ENCODE data around the gene IFI27. TPM values are rescaled to one million over a fixed set of nuclear protein-coding genes. Genes with fewer than 3 reads are reported as not detected.

Gene IFI27
- total RNA-seq, 2 donors from 2014 or later: 5.1 to 7.7 TPM

DNA sequence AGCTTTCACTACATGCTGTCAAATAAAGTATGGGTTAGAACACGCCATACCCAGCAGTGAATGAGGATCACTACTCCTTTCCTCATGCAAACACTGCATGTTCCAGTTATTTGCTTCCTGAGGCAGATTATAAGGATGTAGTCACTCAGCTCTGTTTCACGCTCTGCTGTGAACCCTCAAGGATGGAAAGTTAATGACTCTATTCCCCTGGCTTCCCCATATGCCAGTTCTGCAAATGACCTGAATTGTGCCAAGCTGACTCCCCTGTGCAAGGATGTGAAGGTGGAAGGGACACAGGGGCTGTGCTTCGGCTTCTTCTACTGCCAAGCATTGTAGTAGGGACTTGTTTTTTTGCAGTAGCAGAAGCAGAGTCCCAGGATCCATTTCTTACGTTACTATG is 22.6 kb upstream of the IFI27 start:
- no peak for ATAC-seq (replicated peaks in 1 of 2)
- no peak overlapping the region for H3K4me3 Mint-ChIP-seq
- H3K27me3 Mint-ChIP-seq (ENCODE audit: low read depth): no peaks in the 10 kb centered on the region
- no peak overlapping the region for H3K27ac Mint-ChIP-seq
- peaks cover 6% of the 10 kb centered on the region for H3K4me1 Mint-ChIP-seq (ENCODE audit: low read depth)
- peaks cover 3 to 4% of the 10 kb centered on the region in 2 donors for H3K36me3 Mint-ChIP-seq (ENCODE audit: insufficient read depth in 2 of 2)
- H3K9me3 Mint-ChIP-seq: peaks cover 0 to 1% of the 10 kb centered on the region in 2 donors
- DNase-seq: no peak

DNA sequence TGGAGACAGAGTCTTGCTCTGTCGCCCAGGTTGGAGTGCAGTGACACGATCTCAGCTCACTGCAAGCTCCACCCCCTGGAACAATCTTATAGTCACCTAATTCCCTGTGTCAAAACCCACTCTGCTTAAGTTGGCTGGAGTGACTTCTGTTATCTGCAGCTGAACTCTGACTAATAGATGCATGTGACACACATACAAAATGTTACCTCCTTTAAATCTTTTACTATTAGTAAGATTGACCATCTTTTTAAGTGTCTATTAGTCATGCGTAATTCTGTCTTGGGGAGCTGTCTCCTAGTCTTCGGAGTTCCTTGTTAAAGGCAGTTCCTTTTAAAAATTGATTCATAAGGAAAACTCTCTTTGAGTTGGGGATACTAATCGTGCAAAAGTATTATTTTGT is 22.0 kb upstream of the IFI27 start:
- peaks cover 0 to 1% of the 10 kb centered on the region in 2 donors for H3K9me3 Mint-ChIP-seq
- ATAC-seq (replicated peaks in 1 of 2) (no peak), DNase-seq (no peak)
- H3K36me3 Mint-ChIP-seq (ENCODE audit: insufficient read depth in 2 of 2): peaks cover 3 to 4% of the 10 kb centered on the region in 2 donors
- H3K4me3 Mint-ChIP-seq: no peak overlapping the region
- H3K27me3 Mint-ChIP-seq (ENCODE audit: low read depth): no peaks in the 10 kb centered on the region
- no peak overlapping the region for H3K27ac Mint-ChIP-seq
- H3K4me1 Mint-ChIP-seq (ENCODE audit: low read depth): no peaks in the 10 kb centered on the region

DNA sequence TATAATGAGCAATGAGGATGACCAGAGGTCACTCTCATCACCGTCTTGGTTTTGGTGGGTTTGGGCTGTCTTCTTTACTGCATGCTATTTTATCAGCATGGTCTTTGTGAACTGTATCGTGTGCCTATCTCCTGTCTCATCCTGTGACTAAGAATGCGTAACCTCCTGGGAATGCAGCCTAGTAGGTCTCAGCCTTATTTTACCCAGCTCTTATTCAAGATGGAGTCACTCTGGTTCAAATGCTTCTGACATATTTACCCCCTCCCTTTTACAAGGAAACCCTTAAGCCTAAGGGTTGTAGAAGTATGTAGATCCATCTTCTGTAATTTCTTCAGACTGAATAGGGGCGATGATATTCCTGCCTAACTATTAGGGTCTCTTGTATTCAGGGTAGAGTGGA is 21.1 kb upstream of the IFI27 start:
- Mint-ChIP-seq H3K36me3 (ENCODE audit: insufficient read depth in 2 of 2) (peaks cover 3 to 4% of the 10 kb centered on the region in 2 donors), H3K4me1 (ENCODE audit: low read depth) (no peaks in the 10 kb centered on the region), H3K4me3 (no peak overlapping the region), H3K27me3 (ENCODE audit: low read depth) (no peaks in the 10 kb centered on the region), H3K9me3 (peaks cover 0 to 1% of the 10 kb centered on the region in 2 donors), H3K27ac (no peak overlapping the region)
- ATAC-seq (replicated peaks in 1 of 2) (no peak), DNase-seq (no peak)

DNA sequence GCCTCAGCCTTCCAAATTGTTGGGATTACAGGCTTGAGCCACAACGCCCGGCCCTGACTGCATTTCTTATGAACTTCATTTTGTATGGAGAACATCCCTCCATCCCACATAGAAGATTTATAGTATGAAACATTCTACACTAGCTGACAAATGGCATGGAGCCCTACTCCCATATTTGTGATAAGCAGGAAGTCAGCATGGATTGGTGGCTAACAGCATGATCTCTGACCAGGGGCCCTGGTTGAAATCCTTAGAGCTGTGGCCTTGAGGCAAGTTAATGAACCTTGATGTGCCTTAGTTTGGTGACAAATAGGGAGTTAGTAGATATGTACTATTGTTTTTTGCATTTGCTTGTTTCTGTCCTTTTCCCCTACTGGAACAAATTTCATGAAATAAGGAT is 17.1 kb upstream of the IFI27 start:
- Mint-ChIP-seq H3K4me3 (no peak overlapping the region), H3K27me3 (ENCODE audit: low read depth) (no peaks in the 10 kb centered on the region), H3K27ac (no peak overlapping the region), H3K9me3 (no peaks in the 10 kb centered on the region), H3K4me1 (ENCODE audit: low read depth) (no peaks in the 10 kb centered on the region), H3K36me3 (ENCODE audit: insufficient read depth in 2 of 2) (no peaks in the 10 kb centered on the region)
- DNase-seq (no peak), ATAC-seq (replicated peaks in 1 of 2) (no peak)

DNA sequence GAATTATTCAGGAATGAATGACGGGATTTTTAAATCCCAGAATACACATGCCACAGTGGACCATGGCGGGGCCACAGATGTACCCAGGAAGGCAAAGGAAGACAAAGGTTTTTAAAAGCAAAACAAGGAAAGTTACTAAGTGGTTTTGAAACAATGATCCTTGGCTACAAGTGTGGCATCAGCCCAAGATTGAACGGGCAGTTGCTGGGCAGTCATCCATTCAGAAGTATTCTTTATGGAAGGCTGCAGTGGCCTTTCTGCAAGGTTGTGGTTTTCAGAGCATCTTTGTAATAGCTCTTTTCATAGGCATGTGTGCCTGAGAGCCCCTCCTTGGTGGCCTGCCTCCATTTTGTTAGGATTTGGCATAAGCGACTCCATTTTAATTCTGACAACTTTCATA is 13.4 kb upstream of the IFI27 start:
- no peaks in the 10 kb centered on the region for H3K27me3 Mint-ChIP-seq (ENCODE audit: low read depth)
- DNase-seq (no peak), ATAC-seq (replicated peaks in 1 of 2) (no peak)
- H3K9me3 Mint-ChIP-seq: no peaks in the 10 kb centered on the region
- no peaks in the 10 kb centered on the region for H3K4me1 Mint-ChIP-seq (ENCODE audit: low read depth)
- no peak overlapping the region for H3K27ac Mint-ChIP-seq
- H3K4me3 Mint-ChIP-seq: no peak overlapping the region
- H3K36me3 Mint-ChIP-seq (ENCODE audit: insufficient read depth in 2 of 2): peaks cover 2% of the 10 kb centered on the region in 2 donors

DNA sequence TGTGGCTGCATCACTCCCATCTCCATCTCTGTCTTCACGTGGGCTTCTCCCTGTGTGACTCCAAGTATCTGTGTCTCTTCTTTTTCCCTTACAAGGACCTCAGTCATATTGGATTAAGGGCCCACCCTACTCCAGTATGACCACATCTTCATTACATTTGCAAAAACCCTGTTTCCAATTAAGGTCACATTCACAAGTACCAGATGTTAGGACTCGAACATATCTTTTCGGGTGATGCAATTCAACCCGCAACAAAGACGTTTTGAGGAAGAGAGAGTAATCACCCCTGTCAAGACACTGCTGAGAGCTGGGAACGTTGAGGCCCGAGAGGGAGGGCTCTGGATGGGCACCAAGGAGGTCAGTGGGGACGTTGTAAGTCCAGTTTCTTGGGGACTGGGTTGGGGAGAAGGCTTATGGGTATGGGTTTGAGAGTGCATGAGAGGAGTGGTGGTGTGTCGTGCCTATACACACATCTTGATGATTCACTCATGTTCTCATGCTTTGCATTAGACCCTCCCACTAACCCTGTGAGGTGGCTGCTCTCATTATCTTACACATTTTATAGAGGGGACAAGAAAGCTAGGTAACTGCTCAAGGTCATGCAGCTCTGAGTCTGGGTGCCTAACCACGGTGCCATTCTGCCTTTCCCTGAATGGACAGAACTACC is 12.1 kb upstream of the IFI27 start:
- Mint-ChIP-seq H3K4me3 (no peak overlapping the region), H3K36me3 (ENCODE audit: insufficient read depth in 2 of 2) (peaks cover 2% of the 10 kb centered on the region in 2 donors), H3K27me3 (ENCODE audit: low read depth) (no peaks in the 10 kb centered on the region), H3K9me3 (no peaks in the 10 kb centered on the region), H3K27ac (peak overlapping the region; percentile 16), H3K4me1 (ENCODE audit: low read depth) (no peaks in the 10 kb centered on the region)
- no peak for DNase-seq
- no peak for ATAC-seq (replicated peaks in 1 of 2)

DNA sequence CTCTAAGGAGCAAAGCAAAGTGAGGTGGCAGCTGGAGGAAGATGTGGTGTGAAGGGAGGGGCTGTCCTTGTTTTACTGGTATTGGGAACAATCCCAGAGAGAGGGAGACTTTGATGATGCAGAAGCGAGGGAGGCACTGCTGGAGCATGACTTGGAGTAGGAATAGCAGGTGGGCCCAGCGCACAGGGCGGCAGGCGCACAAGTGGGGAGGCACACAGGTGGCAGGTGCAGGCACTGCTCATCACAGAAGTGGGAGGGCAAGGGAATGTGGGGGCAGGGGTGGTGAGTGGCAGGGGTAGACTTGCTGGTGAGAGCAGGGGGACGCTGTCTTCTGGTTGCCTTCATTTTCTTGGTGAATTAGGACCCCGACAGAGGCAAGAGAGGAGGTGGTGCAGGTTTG is 11.5 kb upstream of the IFI27 start:
- Mint-ChIP-seq H3K27ac (peak overlapping the region; percentile 16), H3K4me3 (no peak overlapping the region), H3K4me1 (ENCODE audit: low read depth) (no peaks in the 10 kb centered on the region), H3K36me3 (ENCODE audit: insufficient read depth in 2 of 2) (peaks cover 2% of the 10 kb centered on the region in 2 donors), H3K27me3 (ENCODE audit: low read depth) (no peaks in the 10 kb centered on the region), H3K9me3 (no peaks in the 10 kb centered on the region)
- DNase-seq (no peak), ATAC-seq (replicated peaks in 1 of 2) (no peak)

DNA sequence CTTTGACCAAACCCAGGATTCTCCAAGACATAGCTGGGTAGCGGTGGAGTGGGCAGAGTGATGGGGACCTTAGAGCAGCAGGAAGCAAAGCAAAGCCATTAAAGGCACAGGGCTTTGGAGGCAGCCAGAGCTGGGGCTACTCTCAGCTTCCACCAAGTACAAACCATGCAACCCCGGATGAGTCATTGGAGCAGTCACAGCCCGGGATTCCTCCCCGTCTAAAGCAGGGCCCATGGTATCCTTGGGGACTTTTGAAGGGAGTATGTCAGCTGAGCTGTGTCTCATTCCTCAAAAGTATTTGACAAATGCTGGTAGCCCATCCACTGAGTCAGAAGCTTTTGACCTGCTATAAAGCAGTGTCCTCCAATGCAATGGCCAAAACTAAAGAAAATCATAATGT is 9.7 kb upstream of the IFI27 start:
- ATAC-seq (replicated peaks in 1 of 2) (no peak), DNase-seq (no peak)
- Mint-ChIP-seq H3K27me3 (ENCODE audit: low read depth) (no peaks in the 10 kb centered on the region), H3K27ac (no peak overlapping the region), H3K9me3 (no peaks in the 10 kb centered on the region), H3K4me3 (no peak overlapping the region), H3K36me3 (ENCODE audit: insufficient read depth in 2 of 2) (peaks cover 2% of the 10 kb centered on the region in 2 donors), H3K4me1 (ENCODE audit: low read depth) (no peaks in the 10 kb centered on the region)

DNA sequence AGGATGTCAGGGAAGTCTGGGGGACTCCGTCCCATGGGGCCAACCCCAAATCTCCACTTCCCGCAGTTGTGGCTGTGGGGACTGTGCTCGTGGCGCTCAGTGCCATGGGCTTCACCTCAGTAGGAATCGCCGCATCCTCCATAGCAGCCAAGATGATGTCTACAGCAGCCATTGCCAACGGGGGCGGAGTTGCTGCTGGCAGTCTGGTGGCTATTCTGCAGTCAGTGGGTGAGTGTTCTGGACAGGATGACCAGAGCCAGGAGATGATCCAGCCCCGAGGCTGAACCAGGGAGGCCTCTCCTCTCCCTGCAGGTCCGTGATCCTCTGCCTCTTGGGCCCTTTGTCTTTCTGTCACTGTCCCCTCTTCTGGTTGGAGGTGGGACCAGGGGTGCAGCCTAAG is 8.8 kb upstream of the IFI27 start:
- no peak for DNase-seq
- no peak overlapping the region for H3K27ac Mint-ChIP-seq
- H3K9me3 Mint-ChIP-seq: no peaks in the 10 kb centered on the region
- ATAC-seq (replicated peaks in 1 of 2): no peak
- H3K27me3 Mint-ChIP-seq (ENCODE audit: low read depth): no peaks in the 10 kb centered on the region
- H3K4me1 Mint-ChIP-seq (ENCODE audit: low read depth): no peaks in the 10 kb centered on the region
- H3K4me3 Mint-ChIP-seq: no peak overlapping the region
- H3K36me3 Mint-ChIP-seq (ENCODE audit: insufficient read depth in 2 of 2): peaks cover 2% of the 10 kb centered on the region in 2 donors

DNA sequence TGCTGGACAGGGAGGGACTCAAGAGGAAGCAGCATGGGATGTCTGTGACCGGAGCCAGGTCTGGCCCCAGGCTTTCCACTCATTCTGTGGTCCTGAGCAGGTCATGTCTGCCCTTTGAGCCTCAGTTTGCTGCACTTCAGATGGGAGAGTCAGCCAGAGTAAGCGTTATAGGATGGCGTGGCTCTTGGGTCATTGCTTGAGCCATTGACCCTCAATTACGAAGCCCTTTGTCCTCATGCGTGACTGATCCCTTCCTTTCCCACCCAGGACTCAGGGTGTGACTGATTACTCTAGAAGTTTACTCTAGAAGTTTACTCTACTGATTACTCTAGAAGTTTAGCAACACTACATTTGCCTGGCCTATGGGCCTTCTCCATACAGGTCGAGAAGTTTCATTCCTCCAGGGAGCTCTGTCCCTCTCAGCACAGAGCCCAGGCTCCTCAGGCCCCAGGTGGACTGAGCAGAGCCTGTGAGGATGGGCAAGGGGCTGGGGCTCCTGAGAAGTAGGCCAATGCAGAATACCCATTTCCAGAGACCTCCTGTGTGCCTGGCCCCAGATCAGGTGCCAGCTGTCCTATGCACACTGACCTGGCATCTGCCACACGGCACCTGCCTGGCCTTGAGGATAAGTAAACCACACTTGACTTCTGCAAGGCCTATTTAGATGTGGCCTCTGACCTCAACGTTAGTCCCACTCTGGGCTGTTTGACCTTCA is 7.6 kb upstream of the IFI27 start:
- Mint-ChIP-seq H3K27me3 (ENCODE audit: low read depth) (no peaks in the 10 kb centered on the region), H3K4me1 (ENCODE audit: low read depth) (no peaks in the 10 kb centered on the region), H3K4me3 (no peak overlapping the region), H3K9me3 (no peaks in the 10 kb centered on the region), H3K27ac (no peak overlapping the region), H3K36me3 (ENCODE audit: insufficient read depth in 2 of 2) (peaks cover 2% of the 10 kb centered on the region in 2 donors)
- ATAC-seq (replicated peaks in 1 of 2): no peak
- DNase-seq: no peak

DNA sequence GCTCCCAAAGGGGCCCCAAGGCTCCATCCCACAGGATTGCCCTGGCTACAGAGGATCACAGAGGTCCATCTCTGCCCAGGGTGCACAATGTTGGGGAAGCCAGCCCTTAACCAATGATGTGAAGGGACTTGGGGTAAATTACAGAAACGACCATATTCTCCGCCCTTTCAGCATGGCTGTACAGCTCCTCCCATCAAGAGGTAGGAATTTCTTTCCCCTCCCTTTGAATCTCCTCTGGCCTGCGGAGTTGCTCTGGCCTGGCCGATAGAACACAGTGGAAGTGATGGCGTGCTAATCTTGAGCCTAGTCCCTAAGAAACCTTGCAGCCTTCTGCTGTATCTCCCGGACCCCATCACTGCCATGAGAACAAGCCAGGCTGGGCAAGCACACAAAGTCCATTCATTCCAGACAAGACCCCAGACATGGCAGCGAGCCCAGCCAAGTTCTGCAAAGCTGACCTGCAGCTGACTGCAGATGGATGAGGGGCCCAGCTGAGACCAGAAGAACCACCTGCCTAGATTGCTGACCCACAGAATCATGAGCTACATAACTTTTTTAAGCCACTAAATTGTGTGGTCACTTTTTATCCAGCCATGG is 6.9 kb upstream of the IFI27 start:
- no peak for ATAC-seq (replicated peaks in 1 of 2)
- DNase-seq: no peak
- no peaks in the 10 kb centered on the region for H3K4me1 Mint-ChIP-seq (ENCODE audit: low read depth)
- H3K27ac Mint-ChIP-seq: no peak overlapping the region
- peaks cover 2% of the 10 kb centered on the region in 2 donors for H3K36me3 Mint-ChIP-seq (ENCODE audit: insufficient read depth in 2 of 2)
- H3K4me3 Mint-ChIP-seq: no peak overlapping the region
- H3K27me3 Mint-ChIP-seq (ENCODE audit: low read depth): no peaks in the 10 kb centered on the region
- no peaks in the 10 kb centered on the region for H3K9me3 Mint-ChIP-seq

DNA sequence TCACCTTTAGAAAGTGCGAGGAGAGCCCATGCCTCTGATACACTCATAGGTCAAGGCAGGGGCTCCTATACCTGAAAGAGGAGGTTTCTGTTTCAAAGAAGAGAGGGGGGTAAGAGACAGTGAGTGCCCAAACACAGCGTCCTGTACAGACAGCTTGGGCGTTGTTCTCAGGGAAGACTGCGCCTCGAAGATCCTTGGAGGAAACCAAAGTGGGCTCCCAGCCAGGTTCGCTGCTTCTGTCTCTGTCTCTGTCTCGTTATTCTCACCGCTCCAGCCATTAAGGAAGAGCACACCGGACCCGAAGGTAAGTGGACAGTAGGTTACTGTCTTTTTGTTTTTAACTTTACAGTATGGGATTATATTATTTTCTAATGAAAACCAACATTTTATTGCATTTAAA is 5.8 kb upstream of the IFI27 start:
- no peak overlapping the region for H3K27ac Mint-ChIP-seq
- no peaks in the 10 kb centered on the region for H3K9me3 Mint-ChIP-seq
- H3K4me1 Mint-ChIP-seq (ENCODE audit: low read depth): no peaks in the 10 kb centered on the region
- no peak for DNase-seq
- peaks cover 0 to 2% of the 10 kb centered on the region in 2 donors for H3K36me3 Mint-ChIP-seq (ENCODE audit: insufficient read depth in 2 of 2)
- no peaks in the 10 kb centered on the region for H3K27me3 Mint-ChIP-seq (ENCODE audit: low read depth)
- H3K4me3 Mint-ChIP-seq: no peak overlapping the region
- ATAC-seq (replicated peaks in 1 of 2): no peak

DNA sequence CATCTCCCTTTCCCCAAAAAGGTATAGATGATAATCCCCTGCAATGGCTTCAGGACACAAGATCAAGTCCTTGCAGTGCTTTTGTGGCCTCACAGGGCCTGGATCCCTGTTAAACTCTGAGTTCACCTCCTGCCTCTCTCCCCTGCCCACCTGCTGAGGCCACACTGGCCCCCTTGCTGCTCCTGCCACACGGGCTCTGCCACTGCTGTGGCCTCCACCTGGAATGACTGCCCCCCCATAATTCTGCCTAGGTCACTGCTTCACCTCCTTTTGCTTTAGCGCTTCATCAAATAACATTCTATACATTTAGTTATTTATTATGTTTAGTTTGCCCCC is 653 bp upstream of the IFI27 start:
- DNase-seq: no peak
- Mint-ChIP-seq H3K36me3 (ENCODE audit: insufficient read depth in 2 of 2) (no peaks in the 10 kb centered on the region), H3K27ac (no peak overlapping the region), H3K27me3 (ENCODE audit: low read depth) (no peaks in the 10 kb centered on the region), H3K4me3 (no peak overlapping the region), H3K4me1 (ENCODE audit: low read depth) (no peaks in the 10 kb centered on the region), H3K9me3 (no peaks in the 10 kb centered on the region)
- ATAC-seq (replicated peaks in 1 of 2): no peak
